ENCODE results near the gene CEP164.

- TF ChIP-seq CTCF (IDR thresholded peaks at IDR 0.05; ENCODE audit: low read depth, low read length), result peak; percentile 50
- no peak for TF ChIP-seq EZH2phosphoT487 (IDR thresholded peaks at IDR 0.05; ENCODE audit: low read depth)
Measured at GRCh38 chr11:117443266-117444186, 115.9 kb downstream of the CEP164 start.

All from OCI-LY3 (cell line).